H9 (cell line): ENCODE measurements around the gene SPATA17. TPM values are rescaled to one million over a fixed set of nuclear protein-coding genes. Genes with fewer than 3 reads are reported as not detected.

Experiments used
- DNase-seq: peaks from one replicate; pipeline ENCODE4 v3.0.0-alpha.2; 2017
- H2AFZ ChIP-seq: one replicate; pipeline ENCODE4 v1.6.1; 2013; ENCODE audit warnings: mild to moderate bottlenecking, low read length, control low read depth, moderate library complexity
- H2AK5ac ChIP-seq: 2 replicates; pipeline ENCODE4 v1.6.1; 2013; ENCODE audit warnings: low read length, control low read depth, mixed read lengths; ENCODE audit not compliant: insufficient read length
- H2BK120ac ChIP-seq: one replicate; pipeline ENCODE4 v1.6.1; 2013; ENCODE audit warnings: low read depth, mild to moderate bottlenecking, low read length, control low read depth, inconsistent platforms; ENCODE audit not compliant: poor library complexity, severe bottlenecking
- H2BK12ac ChIP-seq: 2 replicates; pipeline ENCODE4 v1.6.1; 2013; ENCODE audit warnings: low read length, control low read depth, mixed read lengths, low read depth; ENCODE audit not compliant: insufficient read length
- H2BK15ac ChIP-seq: 2 replicates; pipeline ENCODE4 v1.6.1; 2013; ENCODE audit warnings: low read depth, low read length, control low read depth
- H2BK20ac ChIP-seq: one replicate; pipeline ENCODE4 v1.6.1; 2013; ENCODE audit warnings: low read depth, mild to moderate bottlenecking, low read length, control low read depth, inconsistent platforms; ENCODE audit not compliant: poor library complexity, severe bottlenecking
- H2BK5ac ChIP-seq: 2 replicates; pipeline ENCODE4 v1.6.1; 2013; ENCODE audit warnings: low read length, control low read depth, mixed read lengths; ENCODE audit not compliant: insufficient read length
- H3K14ac ChIP-seq: 2 replicates; pipeline ENCODE4 v1.6.1; 2013; ENCODE audit warnings: low read length, control low read depth; ENCODE audit not compliant: insufficient read depth
- H3K18ac ChIP-seq: 2 replicates; pipeline ENCODE4 v1.6.1; 2013; ENCODE audit warnings: low read depth, mild to moderate bottlenecking, mixed read lengths, low read length, control low read depth; ENCODE audit not compliant: insufficient read length
- H3K23ac ChIP-seq: 2 replicates; pipeline ENCODE4 v1.6.1; 2013; ENCODE audit warnings: low read length, control low read depth, mixed read lengths, low read depth; ENCODE audit not compliant: insufficient read length
- H3K23me2 ChIP-seq: 2 replicates; pipeline ENCODE4 v1.6.1; 2013; ENCODE audit warnings: low read depth, mild to moderate bottlenecking, mixed read lengths, low read length, control low read depth; ENCODE audit not compliant: insufficient read length, poor library complexity, severe bottlenecking
- H3K27ac ChIP-seq: 2 replicates; pipeline ENCODE4 v1.5.1; 2013; ENCODE audit warnings: low read length, control low read depth, mixed read lengths, low read depth; ENCODE audit not compliant: insufficient read length
- H3K27me3 ChIP-seq: 2 replicates; pipeline ENCODE4 v1.6.1; 2013; ENCODE audit warnings: low read length, control low read depth, inconsistent platforms; ENCODE audit not compliant: insufficient read depth
- H3K4ac ChIP-seq: 2 replicates; pipeline ENCODE4 v1.6.1; 2013; ENCODE audit warnings: low read depth, mild to moderate bottlenecking, control low read depth, inconsistent platforms, low read length, moderate library complexity
- H3K4me1 ChIP-seq: 2 replicates; pipeline ENCODE4 v1.6.1; 2013; ENCODE audit warnings: low read length, control low read depth, inconsistent platforms; ENCODE audit not compliant: insufficient read depth
- H3K4me2 ChIP-seq: 2 replicates; pipeline ENCODE4 v1.6.1; 2013; ENCODE audit warnings: low read length, control low read depth, mixed read lengths; ENCODE audit not compliant: insufficient read length, insufficient read depth
- H3K56ac ChIP-seq: 2 replicates; pipeline ENCODE4 v1.6.1; 2013; ENCODE audit warnings: low read depth, mild to moderate bottlenecking, mixed read lengths, low read length, control low read depth; ENCODE audit not compliant: insufficient read length
- H3K79me1 ChIP-seq: 2 replicates; pipeline ENCODE4 v1.6.1; 2013; ENCODE audit warnings: low read depth, mild to moderate bottlenecking, moderate library complexity, low read length, control low read depth, inconsistent platforms; ENCODE audit not compliant: insufficient read depth, poor library complexity, severe bottlenecking
- H3K79me2 ChIP-seq: 2 replicates; pipeline ENCODE4 v1.6.1; 2013; ENCODE audit warnings: low read length, control low read depth, inconsistent platforms; ENCODE audit not compliant: insufficient read depth
- H3K9ac ChIP-seq: 2 replicates; pipeline ENCODE4 v1.6.1; 2013; ENCODE audit warnings: low read length, control low read depth, mixed read lengths; ENCODE audit not compliant: insufficient read length; ENCODE audit errors: extremely low read depth
- H3K9me3 ChIP-seq: one replicate; pipeline ENCODE4 v1.6.1; 2013; ENCODE audit warnings: low read depth, low read length, inconsistent platforms; ENCODE audit not compliant: control insufficient read depth
- H3T11ph ChIP-seq: one replicate; pipeline ENCODE4 v1.6.1; 2013; ENCODE audit warnings: mild to moderate bottlenecking, low read length, control low read depth, inconsistent platforms
- H4K20me1 ChIP-seq: one replicate; pipeline ENCODE4 v1.6.1; 2013; ENCODE audit not compliant: control insufficient read depth, insufficient read length, insufficient read depth
- H4K5ac ChIP-seq: 2 replicates; pipeline ENCODE4 v1.6.1; 2013; ENCODE audit warnings: low read depth, mild to moderate bottlenecking, mixed read lengths, low read length, control low read depth; ENCODE audit not compliant: insufficient read length
- H4K8ac ChIP-seq: replicated peaks from 2 replicates; pipeline ENCODE4 v1.6.1; 2013; ENCODE audit warnings: low read length, control low read depth, mixed read lengths, low read depth; ENCODE audit not compliant: insufficient read length
- H4K91ac ChIP-seq: 2 replicates; pipeline ENCODE4 v1.6.1; 2013; ENCODE audit warnings: low read depth, mild to moderate bottlenecking, moderate library complexity, mixed read lengths, low read length, control low read depth; ENCODE audit not compliant: insufficient read length
- H3K27ac Mint-ChIP-seq, 3 experiments: 2 replicates in 2 of 3; 3 replicates in 1 of 3; pipeline ENCODE4 v1.8.0; 2020 to 2021; ENCODE audit warnings: mixed read lengths in 3 of 3, mild to moderate bottlenecking in 1 of 3, moderate library complexity in 1 of 3
- H3K27me3 Mint-ChIP-seq: 2 replicates; pipeline ENCODE4 v1.8.0; 2021; ENCODE audit warnings: low read depth, mild to moderate bottlenecking, moderate library complexity, mixed read lengths
- H3K36me3 Mint-ChIP-seq, 3 experiments: 2 replicates in 2 of 3; 3 replicates in 1 of 3; pipeline ENCODE4 v1.8.0; 2020 to 2021; ENCODE audit warnings: low read depth in 3 of 3, mixed read lengths in 3 of 3; ENCODE audit not compliant: insufficient read depth in 1 of 3
- H3K4me1 Mint-ChIP-seq, 2 experiments: 2 replicates each; pipeline ENCODE4 v1.8.0; 2020; ENCODE audit warnings: mixed read lengths in 2 of 2
- H3K4me3 Mint-ChIP-seq, 2 experiments: 2 replicates in 1 of 2; 3 replicates in 1 of 2; pipeline ENCODE4 v1.8.0; 2020 to 2021; ENCODE audit warnings: mild to moderate bottlenecking in 2 of 2, mixed read lengths in 2 of 2, moderate library complexity in 1 of 2
- H3K9me3 Mint-ChIP-seq, 2 experiments: 2 replicates in 1 of 2; 3 replicates in 1 of 2; pipeline ENCODE4 v1.8.0; 2020; ENCODE audit warnings: mild to moderate bottlenecking in 2 of 2, mixed read lengths in 2 of 2, moderate library complexity in 1 of 2
- WGBS: extraction: QIAGEN DNeasy Blood & Tissue Kit; methylation state at CpG from one replicate; pipeline ENCODE4 v1.1.7; 2013; ENCODE audit warnings: missing lambda C conversion rate, low lambda C conversion rate, mixed read lengths; ENCODE audit not compliant: insufficient read length; ENCODE audit errors: extremely low coverage; 5-methylcytosine and 5-hydroxymethylcytosine counted together
- total RNA-seq: library from RNA; stranded (reverse); gene quantifications from 2 replicates; pipeline ENCODE4 v1.2.1, GENCODE V29; 2021
- TF ChIP-seq, protein P1 (sequence below): fragments of 200-600 bp; sonication (generic); conservative IDR thresholded peaks from 3 replicates; pipeline ENCODE4 v1.8.0; 2021; ENCODE audit warnings: antibody characterized with exemption, mild to moderate bottlenecking

Gene SPATA17
- total RNA-seq, 1 experiment from 2014 or later, result 0.44 TPM

DNA sequence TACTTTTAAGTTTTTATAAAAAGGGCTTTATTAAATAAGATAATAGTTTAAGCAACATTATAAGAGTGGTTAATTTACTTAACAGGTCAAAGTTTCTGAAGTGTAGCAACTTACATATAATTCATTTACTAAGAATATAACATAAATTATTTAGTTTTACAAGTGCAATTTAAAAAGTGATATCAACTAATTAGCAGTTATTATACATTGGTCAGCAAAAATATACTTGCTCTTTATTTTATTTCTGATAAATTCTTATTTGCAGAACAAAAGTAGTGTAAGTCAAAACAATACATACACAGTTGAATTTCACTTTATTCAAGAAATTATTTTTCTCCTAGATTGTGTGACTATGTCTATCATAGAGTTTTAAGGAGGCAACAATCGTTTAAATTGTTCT is 215.6 kb downstream of the SPATA17 start:
- no peaks in the 10 kb centered on the region for H3K27me3 Mint-ChIP-seq
- H3K27ac Mint-ChIP-seq, result no peak overlapping the region
- Histone ChIP-seq H4K8ac (no peak overlapping the region), H2AFZ (no peak overlapping the region), H3K14ac (no peak overlapping the region), H3K9me3 (no peaks in the 10 kb centered on the region), H2BK15ac (no peak overlapping the region), H3K18ac (no peak overlapping the region), H3K79me1 (no peaks in the 10 kb centered on the region), H3K79me2 (no peaks in the 10 kb centered on the region), H3K56ac (no peak overlapping the region), H2BK5ac (no peak overlapping the region), H4K20me1 (no peaks in the 10 kb centered on the region), H3K23ac (no peak overlapping the region), H2BK12ac (no peak overlapping the region), H4K5ac (no peak overlapping the region), H3K23me2 (no peaks in the 10 kb centered on the region), H3T11ph (no peak overlapping the region), H3K4ac (no peak overlapping the region), H3K9ac (no peak overlapping the region), H3K4me2 (no peak overlapping the region), H3K27me3 (no peaks in the 10 kb centered on the region), H2AK5ac (no peak overlapping the region), H2BK120ac (no peak overlapping the region), H3K27ac (no peak overlapping the region), H3K4me1 (no peaks in the 10 kb centered on the region; the same call in 1 of the 2 replicates), H4K91ac (no peak overlapping the region), H2BK20ac (no peak overlapping the region)
- H3K4me1 Mint-ChIP-seq, result peaks cover 8 to 12% of the 10 kb centered on the region in 2 experiments
- TF ChIP-seq, protein P1, sequence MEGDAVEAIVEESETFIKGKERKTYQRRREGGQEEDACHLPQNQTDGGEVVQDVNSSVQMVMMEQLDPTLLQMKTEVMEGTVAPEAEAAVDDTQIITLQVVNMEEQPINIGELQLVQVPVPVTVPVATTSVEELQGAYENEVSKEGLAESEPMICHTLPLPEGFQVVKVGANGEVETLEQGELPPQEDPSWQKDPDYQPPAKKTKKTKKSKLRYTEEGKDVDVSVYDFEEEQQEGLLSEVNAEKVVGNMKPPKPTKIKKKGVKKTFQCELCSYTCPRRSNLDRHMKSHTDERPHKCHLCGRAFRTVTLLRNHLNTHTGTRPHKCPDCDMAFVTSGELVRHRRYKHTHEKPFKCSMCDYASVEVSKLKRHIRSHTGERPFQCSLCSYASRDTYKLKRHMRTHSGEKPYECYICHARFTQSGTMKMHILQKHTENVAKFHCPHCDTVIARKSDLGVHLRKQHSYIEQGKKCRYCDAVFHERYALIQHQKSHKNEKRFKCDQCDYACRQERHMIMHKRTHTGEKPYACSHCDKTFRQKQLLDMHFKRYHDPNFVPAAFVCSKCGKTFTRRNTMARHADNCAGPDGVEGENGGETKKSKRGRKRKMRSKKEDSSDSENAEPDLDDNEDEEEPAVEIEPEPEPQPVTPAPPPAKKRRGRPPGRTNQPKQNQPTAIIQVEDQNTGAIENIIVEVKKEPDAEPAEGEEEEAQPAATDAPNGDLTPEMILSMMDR, result no peak
- no peak for DNase-seq
- no peaks in the 10 kb centered on the region for H3K36me3 Mint-ChIP-seq
- WGBS, result no CpG with 5 or more reads among the region's 1 CpG
- H3K9me3 Mint-ChIP-seq, result no peaks in the 10 kb centered on the region
- no peak overlapping the region for H3K4me3 Mint-ChIP-seq
